Natural killer cell (primary cell): ENCODE results near the gene MSRB2. TPM values are rescaled to one million over a fixed set of nuclear protein-coding genes. Genes with fewer than 3 reads are reported as not detected.

ENCODE experiments used
- ATAC-seq, 3 donors: fragments of 150-1000 bp in 2 of 3; fragments of 200-7000 bp in 1 of 3; cut with Tn5 transposase; 1 replicate in 1 of 3; 2 replicates in 2 of 3; pipeline ENCODE4 v1.10.0; 2021; ENCODE audit warnings: mild to moderate bottlenecking in 2 of 3, moderate library complexity in 2 of 3
- DNase-seq, 2 donors: peaks; one replicate each; pipeline versions ENCODE4 v3.0.0 to v3.0.0-alpha.2; 2013 to 2021; ENCODE audit warnings: mixed read lengths in 1 of 2
- H3K27ac ChIP-seq: one replicate; pipeline ENCODE4 v1.5.1; 2013; ENCODE audit warnings: mild to moderate bottlenecking, low read length
- H3K27me3 ChIP-seq: one replicate; pipeline ENCODE4 v1.6.1; 2013; ENCODE audit warnings: low read length; ENCODE audit not compliant: control insufficient read depth, insufficient read depth
- H3K36me3 ChIP-seq: one replicate; pipeline ENCODE4 v1.6.1; 2013; ENCODE audit warnings: low read length; ENCODE audit not compliant: control insufficient read depth, insufficient read depth
- H3K4me1 ChIP-seq: one replicate; pipeline ENCODE4 v1.6.1; 2013; ENCODE audit warnings: low read length; ENCODE audit not compliant: control insufficient read depth, insufficient read depth
- H3K4me3 ChIP-seq: one replicate; pipeline ENCODE4 v1.5.1; 2013; ENCODE audit warnings: low read length
- H3K9me3 ChIP-seq: one replicate; pipeline ENCODE4 v1.6.1; 2013; ENCODE audit warnings: low read length; ENCODE audit not compliant: control insufficient read depth, insufficient read depth
- H3K27ac Mint-ChIP-seq, 2 donors: one replicate each; pipeline ENCODE4 v1.8.0; 2022; ENCODE audit warnings: mild to moderate bottlenecking in 2 of 2, mixed read lengths in 2 of 2, moderate library complexity in 1 of 2
- H3K27me3 Mint-ChIP-seq, 2 donors: one replicate each; pipeline ENCODE4 v1.8.0; 2022; ENCODE audit warnings: low read depth in 2 of 2, mixed read lengths in 2 of 2
- H3K36me3 Mint-ChIP-seq: one replicate; pipeline ENCODE4 v1.8.0; 2022; ENCODE audit warnings: mixed read lengths
- H3K4me1 Mint-ChIP-seq, 2 donors: one replicate each; pipeline ENCODE4 v1.8.0; 2022; ENCODE audit warnings: mixed read lengths in 2 of 2
- H3K4me3 Mint-ChIP-seq: one replicate; pipeline ENCODE4 v1.8.0; 2022; ENCODE audit warnings: mild to moderate bottlenecking, moderate library complexity, mixed read lengths
- H3K9me3 Mint-ChIP-seq, 2 donors: one replicate each; pipeline ENCODE4 v1.8.0; 2022; ENCODE audit warnings: mixed read lengths in 2 of 2
- WGBS: methylation state at CpG from one replicate; pipeline ENCODE4 v1.1.7; 2013; ENCODE audit warnings: missing lambda C conversion rate; ENCODE audit not compliant: insufficient coverage; 5-methylcytosine and 5-hydroxymethylcytosine counted together
- intact Hi-C: fragments of 100-400 bp; cut with micrococcal nuclease; formaldehyde crosslinking; loops from one replicate; pipeline ENCODE4 v1.14.2; 2022
- total RNA-seq, 4 donors: library from RNA; stranded (reverse); fragments of 120-200 nt in 1 of 4; gene quantifications; one replicate each; pipeline versions ENCODE4 v1.2.3 to v1.2.4, GENCODE V29; 2013 to 2022
- TF ChIP-seq, protein P1 (sequence below): fragments of 200-600 bp; IDR thresholded peaks from one replicate; pipeline ENCODE4 v1.8.0; 2022; ENCODE audit warnings: antibody characterized with exemption

The MSRB2 gene
- total RNA-seq, 3 donors from 2014 or later (not counting 1 experiment from before 2014, with no cell fraction given) = 3.3 to 5.6 (median 3.8) TPM

DNA sequence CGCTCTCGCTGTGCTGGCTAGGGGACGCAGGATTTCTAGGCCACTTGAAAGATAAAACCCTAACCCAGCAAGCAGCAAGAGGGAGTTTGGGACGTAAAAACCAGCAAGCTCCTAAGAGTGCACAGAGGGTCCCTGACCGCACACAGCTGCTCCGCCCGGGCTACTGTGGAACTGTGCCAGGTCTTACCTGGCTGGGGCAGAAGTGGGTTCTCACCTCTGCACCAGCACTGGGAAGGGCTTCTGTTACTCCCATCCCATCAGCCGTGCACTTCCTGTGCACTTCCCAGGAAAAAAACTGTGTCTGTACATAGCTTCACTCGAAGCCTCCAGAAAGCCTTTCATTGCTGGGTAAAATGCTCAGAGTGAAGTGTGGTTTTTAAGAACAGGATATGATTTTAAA is 50.9 kb downstream of the MSRB2 start:
- no peak overlapping the region for H3K27ac Mint-ChIP-seq
- Histone ChIP-seq H3K36me3 (no peaks in the 10 kb centered on the region), H3K9me3 (no peaks in the 10 kb centered on the region), H3K27ac (no peak overlapping the region), H3K4me3 (no peak overlapping the region), H3K27me3 (no peaks in the 10 kb centered on the region), H3K4me1 (no peaks in the 10 kb centered on the region)
- DNase-seq (no peak), ATAC-seq (no peak)
- no peaks in the 10 kb centered on the region for H3K36me3 Mint-ChIP-seq
- no peaks in the 10 kb centered on the region for H3K4me1 Mint-ChIP-seq
- WGBS = 84% methylated on average over 8 of the region's 9 CpGs
- TF ChIP-seq, protein P1, sequence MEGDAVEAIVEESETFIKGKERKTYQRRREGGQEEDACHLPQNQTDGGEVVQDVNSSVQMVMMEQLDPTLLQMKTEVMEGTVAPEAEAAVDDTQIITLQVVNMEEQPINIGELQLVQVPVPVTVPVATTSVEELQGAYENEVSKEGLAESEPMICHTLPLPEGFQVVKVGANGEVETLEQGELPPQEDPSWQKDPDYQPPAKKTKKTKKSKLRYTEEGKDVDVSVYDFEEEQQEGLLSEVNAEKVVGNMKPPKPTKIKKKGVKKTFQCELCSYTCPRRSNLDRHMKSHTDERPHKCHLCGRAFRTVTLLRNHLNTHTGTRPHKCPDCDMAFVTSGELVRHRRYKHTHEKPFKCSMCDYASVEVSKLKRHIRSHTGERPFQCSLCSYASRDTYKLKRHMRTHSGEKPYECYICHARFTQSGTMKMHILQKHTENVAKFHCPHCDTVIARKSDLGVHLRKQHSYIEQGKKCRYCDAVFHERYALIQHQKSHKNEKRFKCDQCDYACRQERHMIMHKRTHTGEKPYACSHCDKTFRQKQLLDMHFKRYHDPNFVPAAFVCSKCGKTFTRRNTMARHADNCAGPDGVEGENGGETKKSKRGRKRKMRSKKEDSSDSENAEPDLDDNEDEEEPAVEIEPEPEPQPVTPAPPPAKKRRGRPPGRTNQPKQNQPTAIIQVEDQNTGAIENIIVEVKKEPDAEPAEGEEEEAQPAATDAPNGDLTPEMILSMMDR = no peak
- intact Hi-C loops = no loop called here
- H3K9me3 Mint-ChIP-seq = no peaks in the 10 kb centered on the region
- peaks cover 5 to 18% of the 10 kb centered on the region in 2 donors for H3K27me3 Mint-ChIP-seq
- H3K4me3 Mint-ChIP-seq = no peak overlapping the region

DNA sequence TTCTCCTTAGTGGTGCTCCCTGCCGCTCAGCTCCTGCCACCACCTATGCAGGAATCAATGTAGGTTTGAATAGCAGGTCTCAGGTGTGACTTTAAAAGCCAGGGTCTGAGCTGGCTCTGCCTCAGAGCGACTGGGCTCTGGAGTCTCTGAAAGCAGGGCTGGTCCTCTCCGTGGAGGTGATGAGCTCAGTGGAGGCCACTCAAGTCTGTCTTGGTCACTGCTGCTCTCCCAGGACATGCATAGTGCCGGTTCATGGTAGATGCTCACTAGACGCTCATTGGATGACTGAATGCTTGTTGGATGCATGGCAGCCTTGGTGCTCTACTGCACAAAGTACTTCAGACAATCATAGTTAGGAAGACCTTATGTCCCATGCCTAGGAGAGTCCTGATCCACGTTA is 51.7 kb downstream of the MSRB2 start:
- no peak overlapping the region for H3K4me3 Mint-ChIP-seq

DNA sequence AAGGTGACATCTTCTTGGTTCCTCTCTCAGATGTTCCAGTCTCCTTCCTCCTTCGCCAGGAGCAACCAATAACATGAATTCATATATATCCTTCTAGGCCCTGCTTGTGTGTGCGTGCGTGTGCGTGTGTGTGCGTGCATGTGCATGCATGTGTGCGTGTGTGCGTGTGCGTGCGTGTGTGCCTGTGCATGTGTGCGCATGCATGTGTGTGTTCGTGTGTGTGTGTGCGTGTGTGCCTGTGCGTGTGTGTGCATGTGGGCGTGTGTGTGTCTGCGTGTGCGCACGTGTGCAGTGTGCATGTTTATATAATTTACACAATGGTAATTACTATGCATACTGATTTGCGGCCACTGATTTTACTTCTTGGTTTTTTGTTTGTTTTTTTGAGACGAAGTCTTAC is 52.8 kb downstream of the MSRB2 start:
- DNase-seq (no peak), ATAC-seq (no peak)
- H3K9me3 Mint-ChIP-seq = no peaks in the 10 kb centered on the region
- peaks cover 0 to 7% of the 10 kb centered on the region in 2 donors for H3K27me3 Mint-ChIP-seq
- 95% methylated on average over 17 of the region's 19 CpGs for WGBS
- intact Hi-C loops = no loop called here
- H3K4me1 Mint-ChIP-seq = no peaks in the 10 kb centered on the region
- H3K9me3 ChIP-seq = no peaks in the 10 kb centered on the region
- no peak overlapping the region for H3K27ac Mint-ChIP-seq
- no peaks in the 10 kb centered on the region for H3K36me3 ChIP-seq
- H3K4me3 ChIP-seq = no peak overlapping the region
- TF ChIP-seq, protein P1 = no peak
- no peak overlapping the region for H3K27ac ChIP-seq
- no peaks in the 10 kb centered on the region for H3K4me1 ChIP-seq
- no peak overlapping the region for H3K4me3 Mint-ChIP-seq
- H3K36me3 Mint-ChIP-seq = no peaks in the 10 kb centered on the region
- no peaks in the 10 kb centered on the region for H3K27me3 ChIP-seq

More for the DNA sequence above, 51.7 kb downstream of the MSRB2 start:
- 82% methylated on average over 5 of the region's 6 CpGs for WGBS
- no peak overlapping the region for H3K27ac Mint-ChIP-seq
- DNase-seq (no peak), ATAC-seq (peak in 1 of 3 donors; percentile 6)
- no peak overlapping the region for H3K4me3 ChIP-seq
- no peaks in the 10 kb centered on the region for H3K36me3 Mint-ChIP-seq
- H3K4me1 Mint-ChIP-seq = no peaks in the 10 kb centered on the region
- H3K27me3 ChIP-seq = no peaks in the 10 kb centered on the region
- TF ChIP-seq, protein P1 = no peak
- H3K27me3 Mint-ChIP-seq = peaks cover 2 to 11% of the 10 kb centered on the region in 2 donors
- intact Hi-C loops = no loop called here
- H3K27ac ChIP-seq = no peak overlapping the region
- H3K36me3 ChIP-seq = no peaks in the 10 kb centered on the region
- H3K4me1 ChIP-seq = no peaks in the 10 kb centered on the region
- no peaks in the 10 kb centered on the region for H3K9me3 ChIP-seq
- H3K9me3 Mint-ChIP-seq = no peaks in the 10 kb centered on the region

DNA sequence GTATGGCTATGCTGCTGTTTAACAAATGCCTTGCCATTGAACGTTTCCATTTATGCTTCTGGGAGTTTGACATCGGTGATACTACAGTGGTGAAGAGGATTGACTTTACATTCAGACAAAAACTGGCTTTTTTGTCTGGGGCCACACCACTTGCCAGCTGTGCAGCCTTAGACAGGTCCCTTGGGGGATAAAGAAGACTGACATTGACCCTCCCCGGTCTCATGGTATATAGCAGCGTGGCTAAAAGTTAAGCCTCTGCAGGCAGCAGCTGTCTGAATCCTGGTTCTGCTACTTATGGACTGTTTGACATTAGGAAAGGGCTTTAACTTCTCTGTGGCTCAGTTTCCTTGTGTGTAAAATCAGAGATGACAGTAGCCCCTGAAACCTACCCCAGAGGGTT is 54.7 kb downstream of the MSRB2 start:
- no peaks in the 10 kb centered on the region for H3K4me1 ChIP-seq
- H3K36me3 ChIP-seq = no peaks in the 10 kb centered on the region
- peaks cover 0 to 7% of the 10 kb centered on the region in 2 donors for H3K27me3 Mint-ChIP-seq
- WGBS = 84% methylated on average over 4 of the region's 4 CpGs
- ATAC-seq (no peak), DNase-seq (no peak)
- H3K9me3 Mint-ChIP-seq = no peaks in the 10 kb centered on the region
- no peaks in the 10 kb centered on the region for H3K9me3 ChIP-seq
- no peak overlapping the region for H3K4me3 ChIP-seq
- H3K36me3 Mint-ChIP-seq = no peaks in the 10 kb centered on the region
- intact Hi-C loops = no loop called here
- TF ChIP-seq, protein P1 = no peak
- no peak overlapping the region for H3K27ac Mint-ChIP-seq
- no peaks in the 10 kb centered on the region for H3K27me3 ChIP-seq
- H3K4me3 Mint-ChIP-seq = no peak overlapping the region
- H3K4me1 Mint-ChIP-seq = no peaks in the 10 kb centered on the region
- H3K27ac ChIP-seq = no peak overlapping the region
